H9 (cell line): ENCODE results near the gene GNB3. TPM values are rescaled to one million over a fixed set of nuclear protein-coding genes. Genes with fewer than 3 reads are reported as not detected.

ENCODE experiments used
- DNase-seq: peaks from one replicate; pipeline ENCODE4 v3.0.0-alpha.2; 2017
- H2AFZ ChIP-seq: one replicate; pipeline ENCODE4 v1.6.1; 2013; ENCODE audit warnings: mild to moderate bottlenecking, low read length, control low read depth, moderate library complexity
- H2AK5ac ChIP-seq: 2 replicates; pipeline ENCODE4 v1.6.1; 2013; ENCODE audit warnings: low read length, control low read depth, mixed read lengths; ENCODE audit not compliant: insufficient read length
- H2BK120ac ChIP-seq: one replicate; pipeline ENCODE4 v1.6.1; 2013; ENCODE audit warnings: low read depth, mild to moderate bottlenecking, low read length, control low read depth, inconsistent platforms; ENCODE audit not compliant: poor library complexity, severe bottlenecking
- H2BK12ac ChIP-seq: 2 replicates; pipeline ENCODE4 v1.6.1; 2013; ENCODE audit warnings: low read length, control low read depth, mixed read lengths, low read depth; ENCODE audit not compliant: insufficient read length
- H2BK15ac ChIP-seq: 2 replicates; pipeline ENCODE4 v1.6.1; 2013; ENCODE audit warnings: low read depth, low read length, control low read depth
- H2BK20ac ChIP-seq: one replicate; pipeline ENCODE4 v1.6.1; 2013; ENCODE audit warnings: low read depth, mild to moderate bottlenecking, low read length, control low read depth, inconsistent platforms; ENCODE audit not compliant: poor library complexity, severe bottlenecking
- H2BK5ac ChIP-seq: 2 replicates; pipeline ENCODE4 v1.6.1; 2013; ENCODE audit warnings: low read length, control low read depth, mixed read lengths; ENCODE audit not compliant: insufficient read length
- H3K14ac ChIP-seq: 2 replicates; pipeline ENCODE4 v1.6.1; 2013; ENCODE audit warnings: low read length, control low read depth; ENCODE audit not compliant: insufficient read depth
- H3K18ac ChIP-seq: 2 replicates; pipeline ENCODE4 v1.6.1; 2013; ENCODE audit warnings: low read depth, mild to moderate bottlenecking, mixed read lengths, low read length, control low read depth; ENCODE audit not compliant: insufficient read length
- H3K23ac ChIP-seq: 2 replicates; pipeline ENCODE4 v1.6.1; 2013; ENCODE audit warnings: low read length, control low read depth, mixed read lengths, low read depth; ENCODE audit not compliant: insufficient read length
- H3K23me2 ChIP-seq: 2 replicates; pipeline ENCODE4 v1.6.1; 2013; ENCODE audit warnings: low read depth, mild to moderate bottlenecking, mixed read lengths, low read length, control low read depth; ENCODE audit not compliant: insufficient read length, poor library complexity, severe bottlenecking
- H3K27ac ChIP-seq: 2 replicates; pipeline ENCODE4 v1.5.1; 2013; ENCODE audit warnings: low read length, control low read depth, mixed read lengths, low read depth; ENCODE audit not compliant: insufficient read length
- H3K27me3 ChIP-seq: 2 replicates; pipeline ENCODE4 v1.6.1; 2013; ENCODE audit warnings: low read length, control low read depth, inconsistent platforms; ENCODE audit not compliant: insufficient read depth
- H3K4ac ChIP-seq: 2 replicates; pipeline ENCODE4 v1.6.1; 2013; ENCODE audit warnings: low read depth, mild to moderate bottlenecking, control low read depth, inconsistent platforms, low read length, moderate library complexity
- H3K4me1 ChIP-seq: 2 replicates; pipeline ENCODE4 v1.6.1; 2013; ENCODE audit warnings: low read length, control low read depth, inconsistent platforms; ENCODE audit not compliant: insufficient read depth
- H3K4me2 ChIP-seq: 2 replicates; pipeline ENCODE4 v1.6.1; 2013; ENCODE audit warnings: low read length, control low read depth, mixed read lengths; ENCODE audit not compliant: insufficient read length, insufficient read depth
- H3K56ac ChIP-seq: 2 replicates; pipeline ENCODE4 v1.6.1; 2013; ENCODE audit warnings: low read depth, mild to moderate bottlenecking, mixed read lengths, low read length, control low read depth; ENCODE audit not compliant: insufficient read length
- H3K79me1 ChIP-seq: 2 replicates; pipeline ENCODE4 v1.6.1; 2013; ENCODE audit warnings: low read depth, mild to moderate bottlenecking, moderate library complexity, low read length, control low read depth, inconsistent platforms; ENCODE audit not compliant: insufficient read depth, poor library complexity, severe bottlenecking
- H3K79me2 ChIP-seq: 2 replicates; pipeline ENCODE4 v1.6.1; 2013; ENCODE audit warnings: low read length, control low read depth, inconsistent platforms; ENCODE audit not compliant: insufficient read depth
- H3K9ac ChIP-seq: 2 replicates; pipeline ENCODE4 v1.6.1; 2013; ENCODE audit warnings: low read length, control low read depth, mixed read lengths; ENCODE audit not compliant: insufficient read length; ENCODE audit errors: extremely low read depth
- H3K9me3 ChIP-seq: one replicate; pipeline ENCODE4 v1.6.1; 2013; ENCODE audit warnings: low read depth, low read length, inconsistent platforms; ENCODE audit not compliant: control insufficient read depth
- H3T11ph ChIP-seq: one replicate; pipeline ENCODE4 v1.6.1; 2013; ENCODE audit warnings: mild to moderate bottlenecking, low read length, control low read depth, inconsistent platforms
- H4K20me1 ChIP-seq: one replicate; pipeline ENCODE4 v1.6.1; 2013; ENCODE audit not compliant: control insufficient read depth, insufficient read length, insufficient read depth
- H4K5ac ChIP-seq: 2 replicates; pipeline ENCODE4 v1.6.1; 2013; ENCODE audit warnings: low read depth, mild to moderate bottlenecking, mixed read lengths, low read length, control low read depth; ENCODE audit not compliant: insufficient read length
- H4K8ac ChIP-seq: replicated peaks from 2 replicates; pipeline ENCODE4 v1.6.1; 2013; ENCODE audit warnings: low read length, control low read depth, mixed read lengths, low read depth; ENCODE audit not compliant: insufficient read length
- H4K91ac ChIP-seq: 2 replicates; pipeline ENCODE4 v1.6.1; 2013; ENCODE audit warnings: low read depth, mild to moderate bottlenecking, moderate library complexity, mixed read lengths, low read length, control low read depth; ENCODE audit not compliant: insufficient read length
- H3K27ac Mint-ChIP-seq, 3 experiments: 2 replicates in 2 of 3; 3 replicates in 1 of 3; pipeline ENCODE4 v1.8.0; 2020 to 2021; ENCODE audit warnings: mixed read lengths in 3 of 3, mild to moderate bottlenecking in 1 of 3, moderate library complexity in 1 of 3
- H3K27me3 Mint-ChIP-seq: 2 replicates; pipeline ENCODE4 v1.8.0; 2021; ENCODE audit warnings: low read depth, mild to moderate bottlenecking, moderate library complexity, mixed read lengths
- H3K36me3 Mint-ChIP-seq, 3 experiments: 2 replicates in 2 of 3; 3 replicates in 1 of 3; pipeline ENCODE4 v1.8.0; 2020 to 2021; ENCODE audit warnings: low read depth in 3 of 3, mixed read lengths in 3 of 3; ENCODE audit not compliant: insufficient read depth in 1 of 3
- H3K4me1 Mint-ChIP-seq, 2 experiments: 2 replicates each; pipeline ENCODE4 v1.8.0; 2020; ENCODE audit warnings: mixed read lengths in 2 of 2
- H3K4me3 Mint-ChIP-seq, 2 experiments: 2 replicates in 1 of 2; 3 replicates in 1 of 2; pipeline ENCODE4 v1.8.0; 2020 to 2021; ENCODE audit warnings: mild to moderate bottlenecking in 2 of 2, mixed read lengths in 2 of 2, moderate library complexity in 1 of 2
- H3K9me3 Mint-ChIP-seq, 2 experiments: 2 replicates in 1 of 2; 3 replicates in 1 of 2; pipeline ENCODE4 v1.8.0; 2020; ENCODE audit warnings: mild to moderate bottlenecking in 2 of 2, mixed read lengths in 2 of 2, moderate library complexity in 1 of 2
- WGBS: extraction: QIAGEN DNeasy Blood & Tissue Kit; methylation state at CpG from one replicate; pipeline ENCODE4 v1.1.7; 2013; ENCODE audit warnings: missing lambda C conversion rate, low lambda C conversion rate, mixed read lengths; ENCODE audit not compliant: insufficient read length; ENCODE audit errors: extremely low coverage; 5-methylcytosine and 5-hydroxymethylcytosine counted together
- total RNA-seq: library from RNA; stranded (reverse); gene quantifications from 2 replicates; pipeline ENCODE4 v1.2.1, GENCODE V29; 2021
- TF ChIP-seq, protein P1 (sequence below): fragments of 200-600 bp; sonication (generic); conservative IDR thresholded peaks from 3 replicates; pipeline ENCODE4 v1.8.0; 2021; ENCODE audit warnings: antibody characterized with exemption, mild to moderate bottlenecking

GNB3 gene
- total RNA-seq, 1 experiment from 2014 or later, result 17.3 TPM

DNA sequence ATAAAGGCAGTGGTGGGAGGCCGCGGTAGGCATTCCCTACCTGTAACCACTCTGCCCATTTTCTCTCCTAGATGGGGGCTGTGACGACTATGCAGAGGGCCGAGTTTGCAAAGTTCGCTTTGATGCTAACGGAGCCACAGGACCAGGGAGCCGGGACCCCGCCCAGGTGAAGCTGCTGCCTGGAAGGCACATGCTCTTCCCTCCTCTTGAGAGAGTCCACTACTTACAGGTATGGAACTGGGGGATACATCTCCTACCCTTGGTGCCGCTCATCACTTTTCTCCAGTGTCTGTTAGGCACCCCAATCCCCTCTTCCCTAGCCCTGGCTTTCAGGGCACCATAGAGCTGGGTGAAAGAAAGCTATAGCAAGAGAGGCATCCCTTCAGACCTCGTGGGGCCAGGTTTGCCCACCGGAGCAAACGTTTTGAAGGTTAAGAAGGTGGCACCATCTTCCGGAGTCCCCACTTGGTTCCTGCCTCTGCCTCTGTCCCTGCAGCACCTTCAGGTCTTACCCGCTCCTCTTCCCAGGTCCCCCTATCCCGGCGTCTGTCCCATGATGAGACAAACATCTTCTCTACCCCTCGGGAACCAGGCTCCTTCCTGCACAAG, 14.5 kb upstream of the GNB3 start:
- Histone ChIP-seq H4K20me1 (peaks cover 6% of the 10 kb centered on the region), H3K9ac (no peak overlapping the region), H2AFZ (no peak overlapping the region), H4K8ac (no peak overlapping the region), H4K91ac (no peak overlapping the region), H2BK20ac (no peak overlapping the region), H3K79me2 (peaks cover 2% of the 10 kb centered on the region; the same call in 1 of the 2 replicates), H2BK120ac (no peak overlapping the region), H3K18ac (no peak overlapping the region), H2BK5ac (no peak overlapping the region), H3K9me3 (no peaks in the 10 kb centered on the region), H3K79me1 (no peaks in the 10 kb centered on the region), H3K23ac (no peak overlapping the region), H3K23me2 (peaks cover 19% of the 10 kb centered on the region), H4K5ac (no peak overlapping the region), H3K4ac (no peak overlapping the region), H3K14ac (no peak overlapping the region), H3K4me2 (no peak overlapping the region), H2AK5ac (no peak overlapping the region), H3K27me3 (no peaks in the 10 kb centered on the region; the same call in 1 of the 2 replicates), H3K56ac (no peak overlapping the region), H2BK12ac (no peak overlapping the region), H2BK15ac (no peak overlapping the region), H3K27ac (no peak overlapping the region), H3T11ph (no peak overlapping the region), H3K4me1 (peaks cover 3% of the 10 kb centered on the region; the same call in 1 of the 2 replicates)
- WGBS, result no CpG with 5 or more reads among the region's 17 CpGs
- TF ChIP-seq, protein P1, sequence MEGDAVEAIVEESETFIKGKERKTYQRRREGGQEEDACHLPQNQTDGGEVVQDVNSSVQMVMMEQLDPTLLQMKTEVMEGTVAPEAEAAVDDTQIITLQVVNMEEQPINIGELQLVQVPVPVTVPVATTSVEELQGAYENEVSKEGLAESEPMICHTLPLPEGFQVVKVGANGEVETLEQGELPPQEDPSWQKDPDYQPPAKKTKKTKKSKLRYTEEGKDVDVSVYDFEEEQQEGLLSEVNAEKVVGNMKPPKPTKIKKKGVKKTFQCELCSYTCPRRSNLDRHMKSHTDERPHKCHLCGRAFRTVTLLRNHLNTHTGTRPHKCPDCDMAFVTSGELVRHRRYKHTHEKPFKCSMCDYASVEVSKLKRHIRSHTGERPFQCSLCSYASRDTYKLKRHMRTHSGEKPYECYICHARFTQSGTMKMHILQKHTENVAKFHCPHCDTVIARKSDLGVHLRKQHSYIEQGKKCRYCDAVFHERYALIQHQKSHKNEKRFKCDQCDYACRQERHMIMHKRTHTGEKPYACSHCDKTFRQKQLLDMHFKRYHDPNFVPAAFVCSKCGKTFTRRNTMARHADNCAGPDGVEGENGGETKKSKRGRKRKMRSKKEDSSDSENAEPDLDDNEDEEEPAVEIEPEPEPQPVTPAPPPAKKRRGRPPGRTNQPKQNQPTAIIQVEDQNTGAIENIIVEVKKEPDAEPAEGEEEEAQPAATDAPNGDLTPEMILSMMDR, result no peak
- no peak for DNase-seq
- Mint-ChIP-seq H3K27ac (peak overlapping the region in 1 of 3 experiments; percentile 59; a peak in 2 of 7 replicates), H3K4me1 (peaks cover 45 to 61% of the 10 kb centered on the region in 2 experiments), H3K9me3 (no peaks in the 10 kb centered on the region), H3K27me3 (peaks cover 37% of the 10 kb centered on the region), H3K4me3 (no peak overlapping the region; a peak in 1 of 5 replicates), H3K36me3 (peaks cover 18 to 23% (median 22%) of the 10 kb centered on the region in 3 experiments)
